ENCODE results near the gene FNBP1L.

The FNBP1L gene

GRCh38 chr1:93569489-93569888, 121.6 kb downstream of the FNBP1L start:
- DNase-seq (ENCODE audit: low read depth in 3 of 3, low spot score in 1 of 3) = no peak

- no peak for DNase-seq (ENCODE audit: low read depth in 3 of 3, low spot score in 1 of 3)
Observed at GRCh38 chr1:93571623-93572310, 123.8 kb downstream of the FNBP1L start.

GRCh38 chr1:93573940-93574469, 126.1 kb downstream of the FNBP1L start:
- DNase-seq (ENCODE audit: low read depth in 3 of 3, low spot score in 1 of 3) = no peak

GRCh38 chr1:93574511-93574910, 126.6 kb downstream of the FNBP1L start:
- no peak for DNase-seq (ENCODE audit: low read depth in 3 of 3, low spot score in 1 of 3)

GRCh38 chr1:93574991-93575390, 127.1 kb downstream of the FNBP1L start:
- DNase-seq (ENCODE audit: low read depth in 3 of 3, low spot score in 1 of 3) = no peak

- no peak for DNase-seq (ENCODE audit: low read depth in 3 of 3, low spot score in 1 of 3)
Observed at GRCh38 chr1:93575621-93576284, 127.8 kb downstream of the FNBP1L start.

- DNase-seq (ENCODE audit: low read depth in 3 of 3, low spot score in 1 of 3) = no peak
Observed at GRCh38 chr1:93576346-93576745, 128.4 kb downstream of the FNBP1L start.

DNA sequence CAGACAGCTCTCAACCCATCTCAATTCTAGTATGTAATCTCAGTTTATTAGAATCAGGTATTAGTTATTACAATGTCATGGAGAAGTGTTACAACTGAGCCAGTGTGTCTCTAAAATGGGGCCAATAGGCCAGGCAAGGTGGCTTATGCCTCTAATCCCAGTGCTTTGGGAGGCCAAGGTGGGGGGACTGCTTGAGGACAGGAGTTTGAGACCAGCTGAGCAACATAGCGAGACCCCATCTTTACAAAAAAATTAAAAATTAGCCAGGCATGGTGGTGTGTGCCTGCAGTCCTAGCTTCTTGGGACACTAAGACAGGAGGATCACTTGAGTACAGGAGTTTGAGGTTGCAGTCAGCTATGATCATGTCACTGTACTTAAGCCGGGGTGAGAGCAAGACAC, 128.8 kb downstream of the FNBP1L start:
- no peak for DNase-seq (ENCODE audit: low read depth in 3 of 3, low spot score in 1 of 3)

DNA sequence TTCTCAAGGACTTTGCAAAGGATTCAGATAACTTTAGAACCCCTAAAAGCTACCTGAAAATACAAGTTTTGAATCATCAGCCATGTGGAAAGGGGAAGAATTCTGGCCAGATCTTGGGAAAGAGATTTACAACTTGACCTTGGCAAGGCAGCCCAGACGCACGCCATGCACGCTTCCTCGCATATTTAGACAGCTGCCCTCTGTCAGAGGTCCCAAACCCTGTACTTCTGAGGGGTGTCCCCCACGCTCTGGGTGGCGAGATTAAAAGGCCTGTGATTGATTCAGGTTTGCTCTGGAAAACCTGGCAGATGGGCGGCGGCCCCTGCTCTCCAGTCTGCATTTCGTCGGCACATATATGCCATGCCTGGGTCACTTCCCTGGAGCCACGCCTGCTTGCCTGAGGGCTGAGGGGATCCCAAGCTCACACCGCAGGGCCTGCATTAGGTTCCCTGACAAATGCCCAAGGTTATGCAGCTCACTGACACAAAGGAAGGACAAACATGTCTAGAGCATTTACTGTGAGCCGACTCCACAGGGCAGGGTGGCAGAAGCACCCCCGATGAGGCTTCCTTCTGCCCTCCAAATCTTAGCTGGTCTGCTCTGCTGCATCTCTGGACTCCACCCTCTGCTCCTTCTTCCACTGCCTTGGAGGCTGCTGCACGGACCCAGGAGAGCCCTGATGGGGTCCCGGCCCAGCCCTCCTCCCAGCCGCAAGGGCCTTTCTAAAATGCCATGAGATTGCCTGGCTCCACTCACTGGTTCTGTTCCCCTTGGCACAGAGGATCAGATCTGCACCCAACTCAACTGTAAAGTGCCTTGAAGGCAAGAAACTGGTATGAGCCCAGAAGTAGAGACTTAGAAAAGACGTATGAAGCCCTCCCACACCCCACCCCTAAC, 129.9 kb downstream of the FNBP1L start:
- DNase-seq (ENCODE audit: low read depth in 3 of 3, low spot score in 1 of 3) = no peak

GRCh38 chr1:93578433-93578830, 130.5 kb downstream of the FNBP1L start:
- no peak for DNase-seq (ENCODE audit: low read depth in 3 of 3, low spot score in 1 of 3)

DNA sequence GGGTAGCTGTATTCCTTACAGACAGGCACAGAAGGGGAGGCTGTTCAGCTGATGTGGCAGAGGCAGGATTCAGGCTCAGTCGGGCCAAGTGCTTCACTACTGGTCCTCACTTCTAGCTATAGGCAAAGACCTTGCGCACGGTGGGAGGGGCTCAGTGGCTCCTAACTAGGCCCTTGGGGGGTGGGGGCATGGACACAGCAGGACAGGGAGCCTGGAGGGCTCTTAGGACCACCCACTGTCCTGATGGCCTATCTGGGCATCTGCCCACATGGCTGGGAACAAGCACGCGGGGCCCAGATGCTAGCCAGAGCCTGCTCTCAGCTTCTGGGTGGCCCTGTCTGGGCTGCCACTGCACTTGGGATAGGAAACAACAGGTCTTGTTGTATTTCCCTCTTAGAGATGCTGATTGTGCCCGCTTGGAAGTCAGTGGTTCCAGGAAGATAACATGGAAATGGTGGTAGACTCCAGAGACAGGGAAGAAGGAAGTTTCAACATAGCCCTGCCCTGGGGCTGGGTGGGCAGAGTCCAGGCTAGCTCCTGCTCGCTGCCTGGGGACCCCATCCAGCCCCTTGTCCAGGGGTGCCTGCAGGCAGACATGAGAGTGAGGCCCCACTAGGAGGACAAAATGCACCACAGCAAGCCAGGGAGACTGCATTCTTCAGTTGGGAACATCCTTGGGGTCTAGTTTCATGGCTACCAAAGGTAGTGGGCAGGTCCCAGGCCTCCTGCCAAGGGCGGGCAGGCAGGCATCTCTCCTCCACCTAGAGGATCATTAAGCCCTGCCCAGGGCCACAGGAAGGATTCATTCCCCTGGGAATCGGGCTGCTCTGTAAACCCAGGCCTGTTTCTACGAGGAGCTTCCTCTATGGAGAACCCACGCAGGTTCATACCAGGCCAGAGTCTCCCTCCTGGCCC, 131.2 kb downstream of the FNBP1L start:
- DNase-seq (ENCODE audit: low read depth in 3 of 3, low spot score in 1 of 3) = no peak

GRCh38 chr1:93579891-93580290, 132.0 kb downstream of the FNBP1L start:
- no peak for DNase-seq (ENCODE audit: low read depth in 3 of 3, low spot score in 1 of 3)

- DNase-seq (ENCODE audit: low read depth in 3 of 3, low spot score in 1 of 3) = no peak
Observed at GRCh38 chr1:93581917-93582850, 134.3 kb downstream of the FNBP1L start.

GRCh38 chr1:93584261-93585003, 136.5 kb downstream of the FNBP1L start:
- DNase-seq (ENCODE audit: low read depth in 3 of 3, low spot score in 1 of 3) = no peak

GRCh38 chr1:93585059-93585966, 137.4 kb downstream of the FNBP1L start:
- no peak for DNase-seq (ENCODE audit: low read depth in 3 of 3, low spot score in 1 of 3)

- no peak for DNase-seq (ENCODE audit: low read depth in 3 of 3, low spot score in 1 of 3)
Observed at GRCh38 chr1:93587354-93587753, 139.4 kb downstream of the FNBP1L start.

DNA sequence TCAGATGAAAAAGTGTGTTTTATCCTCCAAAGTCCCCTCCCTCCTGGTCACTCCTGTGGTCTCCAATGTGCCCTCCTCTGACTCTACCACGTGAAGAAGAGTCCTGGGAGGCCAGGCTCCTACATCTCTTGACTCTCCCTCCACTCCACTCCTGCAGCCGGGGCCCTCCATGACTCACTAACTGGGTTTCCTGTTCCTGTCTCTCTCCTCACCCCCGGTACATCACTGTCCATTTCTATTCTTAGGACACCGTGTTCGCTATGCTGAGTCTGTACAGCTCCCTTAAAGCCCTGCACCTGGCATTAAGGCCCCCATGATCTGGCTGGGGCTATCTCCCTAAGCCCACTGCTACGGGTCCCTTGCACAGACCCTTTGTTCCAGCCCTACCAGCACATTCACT, 140.3 kb downstream of the FNBP1L start:
- no peak for DNase-seq (ENCODE audit: low read depth in 3 of 3, low spot score in 1 of 3)

GRCh38 chr1:93588955-93589354, 141.0 kb downstream of the FNBP1L start:
- DNase-seq (ENCODE audit: low read depth in 3 of 3, low spot score in 1 of 3) = no peak

Data from stimulated activated CD4-positive, alpha-beta T cell treated with anti-CD3 and anti-CD28 coated beads, TNF-alpha, amount 100 ng/mL, for 1 hour (primary cell).